ENCODE results near the gene ZNF780B. TPM values are rescaled to one million over a fixed set of nuclear protein-coding genes. Genes with fewer than 3 reads are reported as not detected.

The ZNF780B gene
- polyA plus RNA-seq, 4 donors, result 18.8 to 37.4 (median 25.3) TPM

GRCh38 chr19:39983695-39984300 lies 72.2 kb downstream of the ZNF780B start:
- no peak for DNase-seq (ENCODE audit: low read depth in 4 of 4, low spot score in 3 of 4)

DNA sequence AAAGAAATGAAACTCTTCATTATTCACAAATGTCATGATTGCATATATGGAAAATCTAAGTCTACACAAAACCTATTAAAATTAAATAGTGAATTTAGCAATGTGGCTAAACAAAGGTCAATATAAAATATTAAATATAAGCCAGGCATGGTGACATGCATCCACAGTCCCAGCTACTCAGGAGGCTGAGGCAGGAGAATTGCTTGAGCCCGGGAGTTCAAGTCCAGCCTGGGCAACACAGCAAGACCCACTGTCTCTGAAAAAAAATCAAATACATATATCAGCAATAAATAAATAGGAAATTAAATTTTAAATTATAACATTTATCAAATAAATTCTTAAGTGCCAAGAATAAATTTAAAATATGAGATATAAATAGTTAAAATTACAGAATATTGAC lies 73.1 kb downstream of the ZNF780B start:
- DNase-seq (ENCODE audit: low read depth in 4 of 4, low spot score in 3 of 4), result no peak

Other genes with a start within 250 kb of the ZNF780B start
- gene DYRK1B, start 222.1 kb downstream of the ZNF780B start, polyA plus RNA-seq (ENCODE audit: insufficient read length in 4 of 4), result 10 to 100 TPM; 20.5 to 38.7 (median 32.5) TPM
- gene FBL, start 209.9 kb downstream of the ZNF780B start, polyA plus RNA-seq (ENCODE audit: insufficient read length in 4 of 4), result 100 to 1,000 TPM; 285 to 358 (median 326) TPM
- gene FCGBP, start 121.6 kb downstream of the ZNF780B start, polyA plus RNA-seq (ENCODE audit: insufficient read length in 4 of 4), result 1 to 10 TPM; 1.7 to 9.5 (median 6.1) TPM
- 100 to 1,000 TPM in 1 of 4 donors, 10 to 100 TPM in 3; 55.3 to 103 (median 85.8) TPM for gene PSMC4, start 85.1 kb downstream of the ZNF780B start, polyA plus RNA-seq (ENCODE audit: insufficient read length in 4 of 4)
- gene ZNF546, start 59.2 kb downstream of the ZNF780B start, polyA plus RNA-seq (ENCODE audit: insufficient read length in 4 of 4), result 10 to 100 TPM in 1 of 4 donors, 1 to 10 TPM in 3; 5.8 to 10.1 (median 7.1) TPM
- gene ZNF780A, start 34.7 kb upstream of the ZNF780B start, polyA plus RNA-seq (ENCODE audit: insufficient read length in 4 of 4), result 10 to 100 TPM; 12.5 to 25.7 (median 19.8) TPM
- gene MAP3K10, start 135.2 kb upstream of the ZNF780B start, polyA plus RNA-seq (ENCODE audit: insufficient read length in 4 of 4), result 10 to 100 TPM; 10.1 to 22.7 (median 14.3) TPM
- gene TTC9B, start 162.2 kb upstream of the ZNF780B start, polyA plus RNA-seq (ENCODE audit: insufficient read length in 4 of 4), result under 1 TPM in 3 of 4 donors, not detected in 1; 0.05 to 0.20 (median 0.09) TPM
- gene CCNP, start 170.5 kb upstream of the ZNF780B start, polyA plus RNA-seq (ENCODE audit: insufficient read length in 4 of 4), result 1 to 10 TPM in 1 of 4 donors, under 1 TPM in 3; 0.29 to 2.8 (median 0.80) TPM
- 100 to 1,000 TPM; 139 to 203 (median 168) TPM for gene AKT2, start 229.1 kb upstream of the ZNF780B start, polyA plus RNA-seq (ENCODE audit: insufficient read length in 4 of 4)